GM18858 (cell line): ENCODE results near the gene YPEL1.
"Not testable (repeated sequence)": the region's sequence is repeated elsewhere in the genome, so short reads cannot be mapped to it uniquely, and the experiment has no call there.

ENCODE experiments used
- ATAC-seq: cut with Tn5 transposase; IDR thresholded peaks from one replicate; pipeline ENCODE4 v1.9.1; 2021; ENCODE audit not compliant: unreplicated experiment

YPEL1 gene

GRCh38 chr22:21754523-21754922, 18.9 kb upstream of the YPEL1 start:
- ATAC-seq, result no peak

- ATAC-seq, result no peak
These were observed 17.9 kb upstream of the YPEL1 start for GRCh38 chr22:21753374-21754111.

GRCh38 chr22:21752276-21752675, 16.7 kb upstream of the YPEL1 start:
- ATAC-seq, result no peak

- no peak for ATAC-seq
These were observed 10.4 kb upstream of the YPEL1 start for GRCh38 chr22:21745948-21746347.

- not testable (repeated sequence) for ATAC-seq
These were observed 9.3 kb upstream of the YPEL1 start for GRCh38 chr22:21744917-21745316.

- ATAC-seq, result no peak
These were observed 6.2 kb upstream of the YPEL1 start for GRCh38 chr22:21741790-21742189.

- no peak for ATAC-seq
These were observed 5.5 kb upstream of the YPEL1 start for GRCh38 chr22:21741059-21741458.

GRCh38 chr22:21739828-21740377, 4.3 kb upstream of the YPEL1 start:
- ATAC-seq, result no peak

GRCh38 chr22:21738966-21739365, 3.4 kb upstream of the YPEL1 start:
- ATAC-seq, result no peak

GRCh38 chr22:21738081-21738480, 2.5 kb upstream of the YPEL1 start:
- no peak for ATAC-seq

- no peak for ATAC-seq
These were observed 1.4 kb upstream of the YPEL1 start for GRCh38 chr22:21736948-21737347.

- ATAC-seq, result no peak
These were observed 569 bp upstream of the YPEL1 start for GRCh38 chr22:21736084-21736642.

- no peak for ATAC-seq
These were observed 924 bp downstream of the YPEL1 start for GRCh38 chr22:21734540-21735199.

GRCh38 chr22:21731503-21731902, 4.1 kb downstream of the YPEL1 start:
- no peak for ATAC-seq

GRCh38 chr22:21730535-21731308, 4.9 kb downstream of the YPEL1 start:
- ATAC-seq, result no peak

GRCh38 chr22:21729184-21729583, 6.4 kb downstream of the YPEL1 start:
- ATAC-seq, result not testable (repeated sequence)

- ATAC-seq, result no peak
These were observed 7.3 kb downstream of the YPEL1 start for GRCh38 chr22:21728270-21728669.

GRCh38 chr22:21727768-21728167, 7.8 kb downstream of the YPEL1 start:
- no peak for ATAC-seq

GRCh38 chr22:21727159-21727558, 8.4 kb downstream of the YPEL1 start:
- no peak for ATAC-seq

- no peak for ATAC-seq
These were observed 8.9 kb downstream of the YPEL1 start for GRCh38 chr22:21726650-21727049.

GRCh38 chr22:21725956-21726649, 9.5 kb downstream of the YPEL1 start:
- ATAC-seq, result no peak
